8988T (cell line): ENCODE data around the gene NR6A1.

Source experiments
- DNase-seq: peaks from one replicate; pipeline ENCODE4 v3.0.0; 2011

Gene NR6A1

GRCh38 chr9:124771021-124771866 lies at the start of gene NR6A1:
TSS of gene NR6A1 (minus strand) at chr9:124771311.
- peak; percentile 97 for DNase-seq

- no peak for DNase-seq
Observed at GRCh38 chr9:124818431-124819281, 47.5 kb upstream of the NR6A1 start.

GRCh38 chr9:124815601-124816000 lies 44.5 kb upstream of the NR6A1 start:
- DNase-seq = no peak

- DNase-seq = no peak
Observed at GRCh38 chr9:124814164-124814535, 43.0 kb upstream of the NR6A1 start.

GRCh38 chr9:124813501-124814163 lies 42.5 kb upstream of the NR6A1 start:
- no peak for DNase-seq

GRCh38 chr9:124813041-124813440 lies 41.9 kb upstream of the NR6A1 start:
- no peak for DNase-seq

- peak; percentile 75 for DNase-seq
Observed at GRCh38 chr9:124812441-124812876, 41.3 kb upstream of the NR6A1 start.

GRCh38 chr9:124810663-124811355 lies 39.7 kb upstream of the NR6A1 start:
- DNase-seq = peak; percentile 72

DNA sequence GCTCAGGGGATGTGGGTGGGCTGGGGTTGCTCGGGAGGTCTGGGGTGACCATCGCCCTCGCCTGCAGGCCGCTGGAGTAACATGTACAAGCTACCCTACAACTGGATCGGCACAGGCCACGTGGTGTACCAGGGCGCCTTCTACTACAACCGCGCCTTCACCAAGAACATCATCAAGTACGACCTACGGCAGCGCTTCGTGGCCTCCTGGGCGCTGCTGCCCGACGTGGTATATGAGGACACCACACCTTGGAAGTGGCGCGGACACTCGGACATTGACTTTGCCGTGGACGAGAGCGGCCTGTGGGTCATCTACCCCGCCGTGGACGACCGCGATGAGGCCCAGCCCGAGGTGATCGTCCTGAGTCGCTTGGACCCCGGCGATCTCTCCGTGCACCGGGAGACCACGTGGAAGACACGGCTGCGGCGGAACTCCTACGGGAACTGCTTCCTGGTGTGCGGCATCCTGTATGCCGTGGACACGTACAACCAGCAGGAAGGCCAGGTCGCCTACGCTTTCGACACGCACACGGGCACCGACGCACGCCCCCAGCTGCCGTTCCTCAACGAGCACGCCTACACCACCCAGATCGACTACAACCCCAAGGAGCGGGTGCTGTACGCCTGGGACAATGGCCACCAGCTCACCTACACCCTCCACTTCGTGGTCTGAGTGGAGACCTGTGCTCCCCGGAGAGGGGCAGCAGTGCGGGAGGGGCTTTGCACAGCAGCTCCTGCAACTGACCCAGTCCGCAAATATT lies 38.8 kb upstream of the NR6A1 start:
- DNase-seq = no peak

DNA sequence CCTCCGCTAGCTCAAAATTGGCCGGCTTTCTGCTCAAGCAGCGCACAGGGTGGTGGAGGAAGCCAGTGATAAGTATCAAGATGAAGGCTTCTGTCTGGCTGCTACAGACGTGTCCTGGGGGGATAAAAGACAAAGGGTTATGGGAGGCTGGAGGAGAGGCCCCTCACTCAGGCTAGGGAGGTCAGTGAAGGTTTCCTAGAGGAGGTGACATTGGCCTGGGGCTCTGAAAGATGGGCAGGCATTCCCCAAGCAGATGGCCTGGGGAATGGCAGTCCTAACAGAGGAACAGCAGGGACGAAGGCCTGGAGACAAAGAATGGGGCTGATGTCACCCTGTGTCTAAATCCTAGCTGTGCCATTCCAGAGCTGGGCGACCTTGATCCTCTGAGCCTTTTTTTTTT lies 38.1 kb upstream of the NR6A1 start:
- no peak for DNase-seq

DNA sequence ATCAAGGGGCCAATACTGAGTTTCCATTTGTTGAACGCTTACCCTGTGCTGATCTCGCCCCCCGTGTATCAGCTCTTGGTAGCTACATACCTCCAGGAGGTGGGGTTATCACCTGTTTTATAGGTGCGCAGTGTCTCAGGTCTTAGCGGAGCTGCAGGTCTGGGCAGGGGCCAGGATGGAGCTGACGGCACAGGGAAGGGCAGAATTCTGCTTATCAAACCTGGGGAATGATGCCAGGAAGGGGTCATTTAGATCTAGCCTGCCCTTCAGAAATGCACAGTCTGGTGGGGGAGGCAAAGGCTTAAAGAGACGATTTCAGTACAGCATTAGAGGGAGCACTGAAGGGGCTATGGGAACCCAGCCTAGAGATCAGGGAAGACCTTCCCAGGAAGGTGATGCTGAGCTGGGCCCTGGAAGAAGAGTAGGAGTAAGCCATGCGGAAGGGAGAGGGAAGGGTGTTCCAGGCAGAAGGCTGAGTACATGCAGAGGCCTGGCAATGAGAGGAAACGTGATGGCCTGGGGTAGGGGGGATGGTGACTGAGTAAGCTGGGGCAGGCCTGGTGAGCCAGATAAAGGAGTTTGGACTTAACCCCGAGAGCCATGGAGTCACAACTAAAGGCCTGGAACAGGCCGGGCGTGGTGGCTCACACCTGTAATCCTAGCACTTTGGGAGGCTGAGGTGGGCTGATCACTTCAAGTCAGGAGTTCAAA lies 37.3 kb upstream of the NR6A1 start:
- DNase-seq = no peak

DNA sequence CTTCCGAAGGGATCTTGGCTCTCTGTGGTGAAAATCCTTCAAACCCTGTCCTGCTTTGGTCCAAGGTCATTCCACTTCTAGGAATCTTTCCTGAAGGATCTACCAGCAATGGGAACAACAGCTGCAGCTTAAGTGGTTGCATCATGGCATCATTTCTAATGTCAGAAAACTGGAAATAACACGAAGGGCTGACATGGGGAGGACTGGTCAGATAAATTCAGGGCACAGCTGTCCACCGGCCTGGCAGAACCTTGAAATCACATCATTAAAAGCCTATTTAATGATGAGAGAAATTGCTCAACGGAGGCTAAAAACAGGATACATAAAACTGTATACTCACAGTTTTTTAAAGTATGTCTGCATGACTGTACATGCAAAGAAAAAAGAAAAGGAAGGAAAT lies 34.1 kb upstream of the NR6A1 start:
- no peak for DNase-seq

DNA sequence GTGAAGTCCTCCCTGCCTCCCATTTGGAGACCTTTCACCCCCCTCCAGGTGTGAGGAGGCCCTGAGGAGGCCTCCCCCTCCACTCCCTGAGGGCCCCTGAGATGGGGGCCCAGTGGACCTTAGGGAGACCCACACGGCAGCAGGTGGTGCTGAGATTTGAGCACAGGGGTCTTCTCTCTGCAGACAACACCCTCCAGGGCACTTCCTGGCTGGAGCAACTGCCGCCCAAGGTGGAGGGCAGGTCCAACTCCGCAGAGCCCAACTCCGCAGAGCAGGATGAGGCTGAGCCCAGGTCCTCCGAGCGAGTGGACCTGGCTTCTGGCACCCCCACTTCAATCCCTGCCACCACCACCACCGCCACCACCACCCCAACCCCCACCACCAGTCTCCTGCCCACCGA lies 32.8 kb upstream of the NR6A1 start:
- DNase-seq = no peak

DNA sequence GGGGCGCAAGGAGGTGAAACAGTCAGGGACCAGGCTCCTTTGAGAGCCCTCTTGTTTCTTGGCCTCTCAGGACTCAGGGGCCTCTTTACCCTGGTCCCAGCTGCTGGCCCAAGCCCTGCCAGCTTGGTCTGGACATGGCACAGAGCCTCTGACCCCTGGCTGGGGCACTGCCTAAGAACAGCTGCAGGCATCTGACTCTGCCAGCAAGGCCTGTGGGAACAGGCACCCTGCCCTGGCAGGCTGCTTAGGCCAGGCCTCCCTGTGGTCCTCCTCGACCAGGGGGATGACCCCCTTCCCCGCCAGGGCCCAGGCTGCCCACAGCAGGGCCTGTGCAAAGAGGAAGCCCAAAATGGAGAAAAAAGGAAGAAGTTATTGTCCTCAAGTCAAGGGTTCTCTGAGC lies 31.3 kb upstream of the NR6A1 start:
- DNase-seq = no peak

- DNase-seq = no peak
Observed at GRCh38 chr9:124801356-124801755, 30.2 kb upstream of the NR6A1 start.

- no peak for DNase-seq
Observed at GRCh38 chr9:124800306-124801259, 29.5 kb upstream of the NR6A1 start.

DNA sequence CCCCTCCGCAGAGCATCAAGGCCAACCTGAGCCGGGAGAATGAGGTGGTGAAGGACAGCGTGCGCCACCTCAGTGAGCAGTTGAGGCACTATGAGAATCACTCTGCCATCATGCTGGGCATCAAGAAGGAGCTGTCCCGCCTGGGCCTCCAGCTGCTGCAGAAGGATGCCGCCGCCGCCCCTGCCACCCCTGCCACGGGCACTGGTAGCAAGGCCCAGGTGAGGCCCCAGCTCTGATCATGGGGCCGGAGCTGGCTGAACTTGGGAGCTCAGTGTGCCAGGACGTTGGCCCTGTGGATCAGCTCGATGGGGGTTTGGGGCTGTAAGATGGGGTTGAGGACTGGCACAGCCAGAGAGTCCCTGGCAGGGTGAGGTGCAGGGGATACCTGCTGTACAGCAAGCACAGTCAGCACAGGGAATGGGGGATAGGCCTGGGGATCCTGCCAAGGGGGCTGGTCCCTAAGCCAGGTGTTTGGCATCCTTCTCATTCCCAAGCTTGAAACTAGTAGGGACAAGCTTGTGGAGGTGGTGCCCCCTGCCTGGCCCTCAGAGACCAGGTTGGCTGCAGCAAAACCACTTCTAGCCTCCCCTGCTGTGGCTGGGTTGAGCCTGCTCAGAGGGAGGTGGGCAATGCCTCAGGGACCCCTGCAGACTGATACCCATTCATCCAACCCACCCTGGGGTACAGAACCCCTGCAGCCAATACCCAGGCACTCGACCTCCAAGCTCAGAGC lies 28.3 kb upstream of the NR6A1 start:
- no peak for DNase-seq

DNA sequence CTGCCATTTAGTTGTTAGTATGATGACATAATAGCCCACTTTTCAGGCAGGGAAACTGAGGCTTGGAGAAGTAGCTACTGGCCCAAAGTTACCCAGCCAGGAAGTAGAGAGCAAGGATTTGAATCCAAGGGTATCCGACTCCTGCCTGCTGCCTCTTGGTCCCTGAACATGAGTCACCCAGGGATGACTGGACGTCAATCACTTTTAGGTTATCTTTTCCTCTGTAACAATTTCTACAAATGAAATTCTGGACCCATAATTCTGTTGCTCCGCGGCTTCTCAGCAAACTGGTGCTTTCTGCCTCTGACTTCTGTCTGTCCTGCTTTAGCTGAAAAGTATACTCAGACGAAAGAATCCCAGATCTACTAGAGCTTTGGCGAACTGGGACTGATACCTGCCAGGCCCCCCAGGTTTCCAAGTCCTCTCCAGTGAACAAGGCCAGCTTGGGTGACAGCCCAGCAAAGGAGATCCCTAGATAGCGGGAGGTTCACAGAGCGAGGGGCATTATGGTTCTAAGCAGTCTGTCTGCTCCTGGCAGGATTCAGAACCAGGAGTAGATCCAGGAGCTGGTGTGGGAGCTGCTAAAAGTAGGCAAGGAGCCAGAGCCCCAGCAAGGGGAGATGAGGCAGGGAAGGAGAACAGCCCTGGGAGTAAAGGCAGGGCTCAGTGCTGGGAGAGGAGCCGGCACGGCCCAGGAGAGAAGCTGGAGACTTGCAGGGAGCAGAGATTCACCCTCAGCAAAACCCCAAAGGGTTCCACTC lies 26.4 kb upstream of the NR6A1 start:
- no peak for DNase-seq
